KMS-11 (cell line): ENCODE results near the gene RAD54L.

Experiments used
- H2AFZ ChIP-seq: fragments of 200-600 bp; sonication (generic); 2 replicates; pipeline ENCODE4 v1.6.1; 2016; ENCODE audit warnings: antibody characterized with exemption, mixed run types, low read depth
- H3K27ac ChIP-seq: fragments of 200-600 bp; sonication (generic); 2 replicates; pipeline ENCODE4 v1.6.1; 2016; ENCODE audit warnings: mild to moderate bottlenecking, mixed run types
- H3K27me3 ChIP-seq: fragments of 200-600 bp; sonication (generic); 2 replicates; pipeline ENCODE4 v1.6.1; 2017; ENCODE audit warnings: mild to moderate bottlenecking, low read depth, mixed run types, moderate library complexity; ENCODE audit not compliant: insufficient read depth
- H3K36me3 ChIP-seq: fragments of 200-600 bp; sonication (generic); 2 replicates; pipeline ENCODE4 v1.6.1; 2017; ENCODE audit warnings: mild to moderate bottlenecking, mixed run types; ENCODE audit not compliant: insufficient read depth
- H3K4me1 ChIP-seq: fragments of 200-600 bp; sonication (generic); 2 replicates; pipeline ENCODE4 v1.6.1; 2016; ENCODE audit warnings: mild to moderate bottlenecking, low read depth, mixed run types; ENCODE audit not compliant: poor library complexity, severe bottlenecking
- H3K4me2 ChIP-seq: fragments of 200-600 bp; sonication (generic); 2 replicates; pipeline ENCODE4 v1.7.0; 2016; ENCODE audit warnings: mild to moderate bottlenecking, mixed run types
- H3K4me3 ChIP-seq: fragments of 200-600 bp; sonication (generic); IDR thresholded peaks from 2 replicates; pipeline ENCODE4 v1.6.1; 2017; ENCODE audit warnings: low read depth, low read length, mixed read lengths; ENCODE audit not compliant: insufficient read depth
- H3K79me2 ChIP-seq: fragments of 200-600 bp; sonication (generic); 2 replicates; pipeline ENCODE4 v1.6.1; 2016; ENCODE audit warnings: low read depth, mixed run types; ENCODE audit not compliant: insufficient read depth
- H3K9ac ChIP-seq: fragments of 200-600 bp; sonication (generic); 2 replicates; pipeline ENCODE4 v1.6.1; 2016; ENCODE audit warnings: mild to moderate bottlenecking, mixed run types
- H4K20me1 ChIP-seq: fragments of 200-600 bp; sonication (generic); 2 replicates; pipeline ENCODE4 v1.6.1; 2016; ENCODE audit warnings: mild to moderate bottlenecking, mixed run types; ENCODE audit not compliant: insufficient read depth
- CTCF ChIP-seq: fragments of 200-600 bp; sonication (generic); conservative IDR thresholded peaks from 2 replicates; pipeline ENCODE4 v1.6.1; 2017; ENCODE audit warnings: low read depth, mild to moderate bottlenecking, antibody characterized with exemption, low read length, moderate library complexity, mixed read lengths

Gene RAD54L

GRCh38 chr1:46204406-46204742, 43.2 kb upstream of the RAD54L start:
- TF ChIP-seq CTCF: no peak
- Histone ChIP-seq H3K4me3 (no peak overlapping the region), H3K27me3 (no peaks in the 10 kb centered on the region), H3K9ac (no peak overlapping the region), H3K36me3 (no peaks in the 10 kb centered on the region), H4K20me1 (no peaks in the 10 kb centered on the region), H3K4me2 (no peak overlapping the region), H3K27ac (no peak overlapping the region), H2AFZ (no peak overlapping the region), H3K79me2 (no peaks in the 10 kb centered on the region), H3K4me1 (peaks cover under 1% of the 10 kb centered on the region)

GRCh38 chr1:46205141-46205540, 42.4 kb upstream of the RAD54L start:
- no peak for TF ChIP-seq CTCF
- H3K36me3 ChIP-seq: no peaks in the 10 kb centered on the region
- H4K20me1 ChIP-seq: no peaks in the 10 kb centered on the region
- no peaks in the 10 kb centered on the region for H3K27me3 ChIP-seq
- no peak overlapping the region for H3K27ac ChIP-seq
- no peaks in the 10 kb centered on the region for H3K79me2 ChIP-seq
- no peak overlapping the region for H2AFZ ChIP-seq
- no peaks in the 10 kb centered on the region for H3K4me1 ChIP-seq
- no peak overlapping the region for H3K4me3 ChIP-seq
- no peak overlapping the region for H3K4me2 ChIP-seq
- H3K9ac ChIP-seq: no peak overlapping the region

- no peaks in the 10 kb centered on the region for H3K79me2 ChIP-seq
- no peak overlapping the region for H2AFZ ChIP-seq
- no peak overlapping the region for H3K4me3 ChIP-seq
- no peak overlapping the region for H3K4me2 ChIP-seq
- no peak overlapping the region for H3K9ac ChIP-seq
- no peaks in the 10 kb centered on the region for H4K20me1 ChIP-seq
- H3K27me3 ChIP-seq: no peaks in the 10 kb centered on the region
- no peaks in the 10 kb centered on the region for H3K36me3 ChIP-seq
- no peaks in the 10 kb centered on the region for H3K4me1 ChIP-seq
- no peak overlapping the region for H3K27ac ChIP-seq
- no peak for TF ChIP-seq CTCF
Measured at GRCh38 chr1:46205791-46206190, 41.8 kb upstream of the RAD54L start.

- no peak overlapping the region for H3K4me2 ChIP-seq
- no peak for TF ChIP-seq CTCF
Measured at GRCh38 chr1:46206399-46206798, 41.2 kb upstream of the RAD54L start.

GRCh38 chr1:46210561-46210960, 37.0 kb upstream of the RAD54L start:
- no peak overlapping the region for H3K9ac ChIP-seq
- TF ChIP-seq CTCF: no peak
- no peak overlapping the region for H3K4me3 ChIP-seq
- H3K4me1 ChIP-seq: no peaks in the 10 kb centered on the region
- no peak overlapping the region for H2AFZ ChIP-seq
- H3K79me2 ChIP-seq: no peaks in the 10 kb centered on the region
- no peak overlapping the region for H3K27ac ChIP-seq
- H3K36me3 ChIP-seq: no peaks in the 10 kb centered on the region
- H3K4me2 ChIP-seq: no peak overlapping the region
- no peaks in the 10 kb centered on the region for H3K27me3 ChIP-seq
- no peaks in the 10 kb centered on the region for H4K20me1 ChIP-seq

More at GRCh38 chr1:46206399-46206798, 41.2 kb upstream of the RAD54L start:
- Histone ChIP-seq H3K4me3 (no peak overlapping the region), H3K27ac (no peak overlapping the region), H3K4me1 (no peaks in the 10 kb centered on the region), H3K9ac (no peak overlapping the region), H3K36me3 (no peaks in the 10 kb centered on the region), H3K79me2 (no peaks in the 10 kb centered on the region), H3K27me3 (no peaks in the 10 kb centered on the region), H2AFZ (no peak overlapping the region), H4K20me1 (no peaks in the 10 kb centered on the region)
